CD4-positive, alpha-beta T cell (primary cell): Measurements from ENCODE around the gene ARPC4. TPM values are rescaled to one million over a fixed set of nuclear protein-coding genes. Genes with fewer than 3 reads are reported as not detected.

Experiments used
- ATAC-seq: fragments of 200-7000 bp; cut with Tn5 transposase; one replicate; pipeline ENCODE4 v1.10.0; 2022; ENCODE audit warnings: mild to moderate bottlenecking; ENCODE audit not compliant: poor library complexity
- CTCF ChIA-PET: fragments of 350-600 bp; sonication (Branson Sonifier 250); formaldehyde crosslinking; loops from one replicate; lab custom pipeline; 2021; ENCODE audit warnings: antibody characterized with exemption, inconsistent platforms; lab: Charles Lee
- POLR2A ChIA-PET: fragments of 350-600 bp; sonication (Branson Sonifier 250); formaldehyde crosslinking; loops from one replicate; lab custom pipeline; 2021; ENCODE audit warnings: antibody characterized with exemption, inconsistent platforms; lab: Charles Lee
- DNase-seq, 14 experiments: peaks; one replicate each; pipeline ENCODE4 v3.0.0-alpha.2; 2013 to 2020; ENCODE audit warnings: mixed read lengths in 2 of 14
- H3K27ac ChIP-seq, 2 donors: one replicate each; pipeline versions ENCODE4 v1.5.1 to v1.7.0; 2013; ENCODE audit warnings: low read length in 2 of 2, low read depth in 1 of 2, mild to moderate bottlenecking in 1 of 2
- H3K27me3 ChIP-seq, 2 experiments: 1 replicate in 1 of 2; 2 replicates in 1 of 2; pipeline versions ENCODE4 v1.6.1 to v1.7.0; 2013; ENCODE audit warnings: low read length in 2 of 2, control low read depth in 1 of 2, mild to moderate bottlenecking in 1 of 2, moderate library complexity in 1 of 2; ENCODE audit not compliant: insufficient read depth in 2 of 2, control insufficient read depth in 1 of 2
- H3K36me3 ChIP-seq: one replicate; pipeline ENCODE4 v1.6.1; 2013; ENCODE audit warnings: low read length, control low read depth; ENCODE audit not compliant: insufficient read depth
- H3K4me1 ChIP-seq: one replicate; pipeline ENCODE4 v1.6.1; 2013; ENCODE audit warnings: low read length, control low read depth; ENCODE audit not compliant: insufficient read depth
- H3K4me3 ChIP-seq: one replicate; pipeline ENCODE4 v1.5.1; 2013; ENCODE audit warnings: mild to moderate bottlenecking, low read length, moderate library complexity
- H3K9me3 ChIP-seq, 2 experiments: 1 replicate in 1 of 2; 2 replicates in 1 of 2; pipeline versions ENCODE4 v1.6.1 to v1.7.0; 2013; ENCODE audit warnings: low read length in 2 of 2, mild to moderate bottlenecking in 2 of 2, control low read depth in 1 of 2, moderate library complexity in 1 of 2; ENCODE audit not compliant: control insufficient read depth in 1 of 2, insufficient read depth in 1 of 2
- H3K27ac Mint-ChIP-seq: one replicate; pipeline ENCODE4 v1.8.0; 2020; ENCODE audit warnings: mixed read lengths
- H3K27me3 Mint-ChIP-seq: one replicate; pipeline ENCODE4 v1.8.0; 2021; ENCODE audit warnings: mixed read lengths
- H3K36me3 Mint-ChIP-seq: one replicate; pipeline ENCODE4 v1.8.0; 2021; ENCODE audit warnings: low read depth, mixed read lengths
- H3K4me1 Mint-ChIP-seq: one replicate; pipeline ENCODE4 v1.8.0; 2021; ENCODE audit warnings: low read depth, mixed read lengths
- H3K4me3 Mint-ChIP-seq: one replicate; pipeline ENCODE4 v1.8.0; 2020; ENCODE audit warnings: mild to moderate bottlenecking, mixed read lengths
- H3K9me3 Mint-ChIP-seq: one replicate; pipeline ENCODE4 v1.8.0; 2020; ENCODE audit warnings: mixed read lengths
- CTCF ChIP-seq: fragments of 200-600 bp; IDR thresholded peaks from one replicate; pipeline ENCODE4 v1.8.0; 2022; ENCODE audit warnings: antibody characterized with exemption, mild to moderate bottlenecking
- intact Hi-C, 2 experiments: fragments of 100-400 bp; cut with DNase I in 1 of 2; cut with micrococcal nuclease in 1 of 2; formaldehyde crosslinking; loops; one replicate each; pipeline versions ENCODE4 v1.15.1 to v1.9.0; 2023 to 2025; cut with DNase I, micrococcal nuclease
- total RNA-seq, 174 experiments: library from RNA in 2 of 174; stranded (reverse) in 2 of 174; gene quantifications; one replicate each; pipeline ENCODE4 v1.2.3 and lab custom pipeline; 2021 to 2026

Gene ARPC4
- total RNA-seq, 2 experiments from 2014 or later, result 88.7 to 91.3 TPM

- ChIA-PET CTCF (no interaction called here), POLR2A (no interaction called here)
- intact Hi-C loops, result no loop called here
- Mint-ChIP-seq H3K9me3 (no peaks in the 10 kb centered on the region), H3K27me3 (no peaks in the 10 kb centered on the region), H3K4me1 (no peaks in the 10 kb centered on the region), H3K4me3 (no peak overlapping the region), H3K36me3 (no peaks in the 10 kb centered on the region), H3K27ac (no peak overlapping the region)
- no peak for TF ChIP-seq CTCF
- H3K4me1 ChIP-seq, result no peaks in the 10 kb centered on the region
- H3K27me3 ChIP-seq, result no peaks in the 10 kb centered on the region
- DNase-seq, result no peak
- H3K36me3 ChIP-seq, result peaks cover 3% of the 10 kb centered on the region
- no peak overlapping the region for H3K27ac ChIP-seq
- H3K9me3 ChIP-seq, result no peaks in the 10 kb centered on the region
- no peak overlapping the region for H3K4me3 ChIP-seq
- ATAC-seq, result no peak
These were observed 25.9 kb downstream of the ARPC4 start for GRCh38 chr3:9818666-9819335.

DNA sequence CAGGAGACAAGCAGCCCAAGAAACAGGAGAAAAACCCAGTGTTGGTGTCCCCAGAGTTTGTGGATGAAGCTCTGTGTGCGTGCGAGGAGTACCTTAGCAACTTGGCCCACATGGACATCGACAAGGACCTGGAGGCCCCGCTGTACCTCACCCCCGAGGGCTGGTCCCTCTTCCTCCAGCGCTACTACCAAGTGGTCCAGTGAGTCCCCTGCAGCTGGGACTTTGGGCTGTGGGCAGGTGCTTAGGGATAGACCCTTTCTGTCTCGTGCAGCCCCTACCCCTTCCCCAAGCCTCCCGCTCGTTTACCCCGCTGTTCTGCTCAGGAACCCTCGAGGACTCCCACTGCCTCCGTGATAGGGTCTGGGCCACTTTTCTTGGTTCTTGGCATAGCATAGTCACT, 27.7 kb downstream of the ARPC4 start:
- Mint-ChIP-seq H3K36me3 (no peaks in the 10 kb centered on the region), H3K4me1 (no peaks in the 10 kb centered on the region), H3K27ac (no peak overlapping the region), H3K9me3 (no peaks in the 10 kb centered on the region), H3K4me3 (no peak overlapping the region), H3K27me3 (no peaks in the 10 kb centered on the region)
- no peak overlapping the region for H3K4me3 ChIP-seq
- H3K36me3 ChIP-seq, result peaks cover 3% of the 10 kb centered on the region
- intact Hi-C loops, result no loop called here
- no peaks in the 10 kb centered on the region for H3K9me3 ChIP-seq
- ATAC-seq, result no peak
- CTCF ChIA-PET, result no interaction called here
- POLR2A ChIA-PET, result no interaction called here
- no peaks in the 10 kb centered on the region for H3K27me3 ChIP-seq
- no peak for TF ChIP-seq CTCF
- H3K27ac ChIP-seq, result no peak overlapping the region
- DNase-seq, result no peak
- no peaks in the 10 kb centered on the region for H3K4me1 ChIP-seq

- ATAC-seq (no peak), DNase-seq (no peak)
- H3K27ac ChIP-seq, result no peak overlapping the region
- H3K27me3 ChIP-seq, result no peaks in the 10 kb centered on the region
- CTCF ChIA-PET, result no interaction called here
- H3K4me1 ChIP-seq, result no peaks in the 10 kb centered on the region
- H3K4me3 Mint-ChIP-seq, result no peak overlapping the region
- no peaks in the 10 kb centered on the region for H3K9me3 ChIP-seq
- H3K27me3 Mint-ChIP-seq, result no peaks in the 10 kb centered on the region
- POLR2A ChIA-PET, result no interaction called here
- H3K36me3 ChIP-seq, result peaks cover 3% of the 10 kb centered on the region
- no peaks in the 10 kb centered on the region for H3K36me3 Mint-ChIP-seq
- no peaks in the 10 kb centered on the region for H3K9me3 Mint-ChIP-seq
- H3K4me3 ChIP-seq, result no peak overlapping the region
- intact Hi-C loops, result no loop called here
- no peak for TF ChIP-seq CTCF
- no peak overlapping the region for H3K27ac Mint-ChIP-seq
- no peaks in the 10 kb centered on the region for H3K4me1 Mint-ChIP-seq
These were observed 28.1 kb downstream of the ARPC4 start for GRCh38 chr3:9820946-9821345.
